Prostate gland (tissue), 2 donors: Measurements from ENCODE around the gene CTF1.

Experiments used
- POLR2AphosphoS5 ChIP-seq: sonication (generic); formaldehyde crosslinking; IDR thresholded peaks from one replicate; pipeline ENCODE4 v1.6.1; 2017; ENCODE audit warnings: antibody characterized with exemption
- TF ChIP-seq, protein P1 (sequence below), 4 experiments: fragments of 200-600 bp in 2 of 4; fragments of 450-650 bp in 2 of 4; sonication (generic) in 2 of 4; IDR thresholded peaks; 1 replicate in 3 of 4; 2 replicates in 1 of 4; pipeline ENCODE4 v1.5.1; 2016 to 2019; ENCODE audit warnings: antibody characterized with exemption in 4 of 4, mild to moderate bottlenecking in 2 of 4, moderate library complexity in 2 of 4

DNA sequence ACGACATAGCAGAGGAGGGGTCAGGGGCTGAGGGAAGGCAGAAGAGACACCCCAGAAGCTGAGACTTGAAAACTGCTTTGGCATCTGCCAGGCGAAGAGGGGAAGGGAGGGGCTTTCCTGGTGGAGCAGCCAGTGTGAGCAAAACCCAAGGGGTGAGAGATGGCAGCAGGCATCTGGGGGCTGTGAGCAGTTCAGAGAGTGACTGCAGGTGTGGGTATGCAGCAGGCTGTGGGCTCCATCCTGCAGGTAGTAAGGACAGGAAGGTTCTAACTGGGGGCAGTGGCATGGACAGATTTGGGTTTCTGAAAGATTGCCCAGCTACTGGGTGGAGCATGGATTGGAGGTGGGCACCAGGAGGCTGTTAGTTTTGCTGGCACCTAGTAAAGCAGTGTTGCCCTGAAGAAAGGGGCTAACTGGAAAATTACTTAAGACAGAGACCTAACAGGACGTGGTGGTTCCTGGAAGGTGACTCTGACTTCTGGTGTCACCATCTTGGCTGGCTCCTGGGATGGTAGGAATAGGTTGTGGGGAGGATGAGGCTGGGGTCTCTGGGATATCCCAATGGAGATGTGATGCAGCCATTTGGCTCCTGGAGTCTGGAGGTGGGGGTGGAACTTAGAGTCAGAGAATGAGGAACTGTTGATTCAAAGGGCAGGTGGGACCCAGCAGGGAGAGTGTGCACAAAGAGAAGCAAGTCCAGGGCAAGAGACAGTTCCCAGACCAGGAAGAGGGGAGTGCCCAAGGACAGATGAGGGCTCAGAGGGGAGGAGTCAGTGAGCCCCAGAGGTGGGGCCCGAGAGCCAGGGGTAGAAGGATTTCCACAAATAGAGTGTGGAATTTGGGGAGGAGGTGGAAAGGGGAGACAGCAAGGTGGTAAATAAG is 13.7 kb upstream of the CTF1 start:
- TF ChIP-seq, protein P1, sequence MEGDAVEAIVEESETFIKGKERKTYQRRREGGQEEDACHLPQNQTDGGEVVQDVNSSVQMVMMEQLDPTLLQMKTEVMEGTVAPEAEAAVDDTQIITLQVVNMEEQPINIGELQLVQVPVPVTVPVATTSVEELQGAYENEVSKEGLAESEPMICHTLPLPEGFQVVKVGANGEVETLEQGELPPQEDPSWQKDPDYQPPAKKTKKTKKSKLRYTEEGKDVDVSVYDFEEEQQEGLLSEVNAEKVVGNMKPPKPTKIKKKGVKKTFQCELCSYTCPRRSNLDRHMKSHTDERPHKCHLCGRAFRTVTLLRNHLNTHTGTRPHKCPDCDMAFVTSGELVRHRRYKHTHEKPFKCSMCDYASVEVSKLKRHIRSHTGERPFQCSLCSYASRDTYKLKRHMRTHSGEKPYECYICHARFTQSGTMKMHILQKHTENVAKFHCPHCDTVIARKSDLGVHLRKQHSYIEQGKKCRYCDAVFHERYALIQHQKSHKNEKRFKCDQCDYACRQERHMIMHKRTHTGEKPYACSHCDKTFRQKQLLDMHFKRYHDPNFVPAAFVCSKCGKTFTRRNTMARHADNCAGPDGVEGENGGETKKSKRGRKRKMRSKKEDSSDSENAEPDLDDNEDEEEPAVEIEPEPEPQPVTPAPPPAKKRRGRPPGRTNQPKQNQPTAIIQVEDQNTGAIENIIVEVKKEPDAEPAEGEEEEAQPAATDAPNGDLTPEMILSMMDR (IDR thresholded peaks at IDR 0.05), result no peak
- TF ChIP-seq POLR2AphosphoS5, result no peak
